Stomach (tissue), 9 donors: ENCODE data around the gene ATP11A. TPM values are rescaled to one million over a fixed set of nuclear protein-coding genes. Genes with fewer than 3 reads are reported as not detected.

Source experiments
- DNase-seq, 2 donors: peaks; one replicate each; pipeline versions ENCODE4 v3.0.0 to v3.0.0-alpha.2; 2013 to 2019
- H3K27ac ChIP-seq, 5 donors: fragments of 200-600 bp in 4 of 5; sonication (generic) in 4 of 5; one replicate each; pipeline ENCODE4 v1.5.1; 2013 to 2019; ENCODE audit warnings: mild to moderate bottlenecking in 1 of 5, moderate library complexity in 1 of 5
- H3K27me3 ChIP-seq, 3 donors: fragments of 200-600 bp; sonication (generic); one replicate each; pipeline ENCODE4 v1.5.1; 2017 to 2019; ENCODE audit warnings: mixed run types in 1 of 3
- H3K36me3 ChIP-seq, 4 donors: fragments of 200-600 bp; sonication (generic); 1 replicate in 3 of 4; 2 replicates in 1 of 4; pipeline ENCODE4 v1.5.1; 2016 to 2019
- H3K4me1 ChIP-seq, 4 donors: fragments of 200-600 bp; sonication (generic); one replicate each; pipeline ENCODE4 v1.5.1; 2016 to 2019
- H3K4me3 ChIP-seq, 4 donors: fragments of 200-600 bp; sonication (generic) in 3 of 4; one replicate each; pipeline ENCODE4 v1.5.1; 2016 to 2019; ENCODE audit warnings: mild to moderate bottlenecking in 1 of 4
- H3K9me3 ChIP-seq, 4 donors: fragments of 200-600 bp; sonication (generic); one replicate each; pipeline ENCODE4 v1.5.1; 2016 to 2019
- EP300 ChIP-seq: sonication (generic); formaldehyde crosslinking; IDR thresholded peaks from one replicate; pipeline ENCODE4 v1.6.1; 2017; ENCODE audit warnings: antibody characterized with exemption
- POLR2A ChIP-seq, 4 donors: fragments of 450-650 bp; IDR thresholded peaks; one replicate each; pipeline ENCODE4 v1.6.1; 2016; ENCODE audit warnings: antibody characterized with exemption in 4 of 4, control low read depth in 2 of 4, mild to moderate bottlenecking in 1 of 4, moderate library complexity in 1 of 4
- POLR2AphosphoS5 ChIP-seq, 3 donors: sonication (generic); formaldehyde crosslinking; IDR thresholded peaks; one replicate each; pipeline ENCODE4 v1.6.1; 2016; ENCODE audit warnings: antibody characterized with exemption in 3 of 3
- WGBS, 5 donors: extraction: QIAGEN DNeasy Blood & Tissue Kit in 3 of 5; methylation state at CpG; one replicate each; pipeline versions ENCODE4 v1.1.5 to v1.1.7; 2013 to 2018; 5-methylcytosine and 5-hydroxymethylcytosine counted together
- intact Hi-C: fragments of 100-400 bp; cut with DNase I; formaldehyde crosslinking; loops from one replicate; pipeline ENCODE4 v1.15.1; 2023; ENCODE audit warnings: low total_unique reads
- polyA plus RNA-seq, 3 donors: library from polyadenylated mRNA; stranded (reverse); fragments of 200-250 nt; gene quantifications; one replicate each; pipeline ENCODE4 v1.2.3, GENCODE V29; 2013
- total RNA-seq, 5 donors: library from RNA; depleted of rRNA; stranded (reverse); fragments of >200 nt; gene quantifications; one replicate each; pipeline versions ENCODE4 v1.1.0 to v1.2.3, GENCODE V29; 2014 to 2016
- TF ChIP-seq, protein P1 (sequence below), 7 experiments: fragments of 450-650 bp in 4 of 7; fragments of 200-600 bp in 3 of 7; sonication (generic) in 3 of 7; IDR thresholded peaks; one replicate each; pipeline ENCODE4 v1.5.1; 2016 to 2019; ENCODE audit warnings: antibody characterized with exemption in 7 of 7, control low read depth in 2 of 7, mild to moderate bottlenecking in 1 of 7
- donor health status: healthy with polysubstance abuse.
- donor health status: Bipolar disorder and iron deficiency.
- donor health status: healthy.

ATP11A gene
- total and polyA plus RNA-seq, 8 donors, result 1.1 to 70.9 (median 12.3) TPM

DNA sequence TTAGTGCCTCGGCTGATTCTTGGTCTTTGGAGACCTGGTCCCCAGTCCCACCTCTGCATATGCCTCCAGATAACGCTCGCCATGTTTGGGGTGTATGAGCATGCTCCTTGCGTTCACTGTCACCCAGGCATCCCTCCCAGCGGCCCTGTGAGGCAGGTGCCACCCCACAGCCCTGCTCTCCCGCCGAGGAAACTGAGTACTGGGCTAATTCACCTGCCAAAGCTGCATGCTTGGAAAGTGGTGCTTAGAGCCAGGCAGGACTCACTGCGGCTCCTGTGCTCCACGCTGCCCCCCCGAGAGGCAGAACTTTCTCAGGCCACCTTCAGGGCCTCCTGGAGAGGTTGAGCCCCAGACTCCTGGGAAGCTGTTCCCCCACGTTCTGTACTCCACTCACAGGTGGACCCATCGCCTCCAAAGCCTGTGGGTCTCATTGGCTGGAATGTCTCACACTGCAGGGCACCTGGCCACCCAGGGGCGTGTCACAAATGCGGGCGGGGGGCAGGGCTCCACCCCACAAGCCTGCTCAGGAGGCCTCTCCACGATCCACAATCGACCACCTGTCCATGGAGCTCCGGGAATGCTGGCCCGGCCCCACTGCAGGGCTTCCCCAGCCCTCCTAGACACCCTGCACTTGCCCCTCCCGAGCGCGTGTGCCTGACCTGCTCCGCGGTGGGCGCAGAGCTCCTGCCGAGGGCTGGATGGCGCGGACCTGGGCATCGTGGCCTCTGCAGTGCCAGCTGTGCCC is 64.6 kb downstream of the ATP11A start:
- 92 to 98% (median 93%) methylated on average over 23 to 29 of the region's 29 CpGs for WGBS, 5 donors
- peaks cover 0 to 28% (median 8%) of the 10 kb centered on the region in 4 donors for H3K4me1 ChIP-seq
- no peak for TF ChIP-seq POLR2AphosphoS5 (IDR thresholded peaks at IDR 0.05)
- no peak for TF ChIP-seq POLR2A (IDR thresholded peaks at IDR 0.05)
- TF ChIP-seq EP300, result no peak
- TF ChIP-seq, protein P1, sequence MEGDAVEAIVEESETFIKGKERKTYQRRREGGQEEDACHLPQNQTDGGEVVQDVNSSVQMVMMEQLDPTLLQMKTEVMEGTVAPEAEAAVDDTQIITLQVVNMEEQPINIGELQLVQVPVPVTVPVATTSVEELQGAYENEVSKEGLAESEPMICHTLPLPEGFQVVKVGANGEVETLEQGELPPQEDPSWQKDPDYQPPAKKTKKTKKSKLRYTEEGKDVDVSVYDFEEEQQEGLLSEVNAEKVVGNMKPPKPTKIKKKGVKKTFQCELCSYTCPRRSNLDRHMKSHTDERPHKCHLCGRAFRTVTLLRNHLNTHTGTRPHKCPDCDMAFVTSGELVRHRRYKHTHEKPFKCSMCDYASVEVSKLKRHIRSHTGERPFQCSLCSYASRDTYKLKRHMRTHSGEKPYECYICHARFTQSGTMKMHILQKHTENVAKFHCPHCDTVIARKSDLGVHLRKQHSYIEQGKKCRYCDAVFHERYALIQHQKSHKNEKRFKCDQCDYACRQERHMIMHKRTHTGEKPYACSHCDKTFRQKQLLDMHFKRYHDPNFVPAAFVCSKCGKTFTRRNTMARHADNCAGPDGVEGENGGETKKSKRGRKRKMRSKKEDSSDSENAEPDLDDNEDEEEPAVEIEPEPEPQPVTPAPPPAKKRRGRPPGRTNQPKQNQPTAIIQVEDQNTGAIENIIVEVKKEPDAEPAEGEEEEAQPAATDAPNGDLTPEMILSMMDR (IDR thresholded peaks at IDR 0.05), result no peak
- DNase-seq, result no peak
- no peaks in the 10 kb centered on the region for H3K27me3 ChIP-seq
- H3K36me3 ChIP-seq, result no peaks in the 10 kb centered on the region
- H3K9me3 ChIP-seq, result no peaks in the 10 kb centered on the region
- H3K4me3 ChIP-seq, result no peak overlapping the region
- intact Hi-C loops, result no loop called here
- H3K27ac ChIP-seq, result no peak overlapping the region

- H3K4me1 ChIP-seq, result peaks cover 0 to 24% (median 13%) of the 10 kb centered on the region in 4 donors
- no peaks in the 10 kb centered on the region for H3K36me3 ChIP-seq
- WGBS, 5 donors, result 92 to 97% (median 96%) methylated on average over 15 of the region's 15 CpGs
- H3K4me3 ChIP-seq, result no peak overlapping the region
- no peak for DNase-seq
- H3K27ac ChIP-seq, result peak overlapping the region in 1 of 5 donors; percentile 14
- H3K27me3 ChIP-seq, result no peaks in the 10 kb centered on the region
- intact Hi-C loops, result no loop called here
- H3K9me3 ChIP-seq, result no peaks in the 10 kb centered on the region
- TF ChIP-seq EP300 (no peak), POLR2A (IDR thresholded peaks at IDR 0.05) (no peak), POLR2AphosphoS5 (IDR thresholded peaks at IDR 0.05) (no peak)
- TF ChIP-seq, protein P1 (IDR thresholded peaks at IDR 0.05), result no peak
These were observed 65.5 kb downstream of the ATP11A start for GRCh38 chr13:112755331-112755730.

DNA sequence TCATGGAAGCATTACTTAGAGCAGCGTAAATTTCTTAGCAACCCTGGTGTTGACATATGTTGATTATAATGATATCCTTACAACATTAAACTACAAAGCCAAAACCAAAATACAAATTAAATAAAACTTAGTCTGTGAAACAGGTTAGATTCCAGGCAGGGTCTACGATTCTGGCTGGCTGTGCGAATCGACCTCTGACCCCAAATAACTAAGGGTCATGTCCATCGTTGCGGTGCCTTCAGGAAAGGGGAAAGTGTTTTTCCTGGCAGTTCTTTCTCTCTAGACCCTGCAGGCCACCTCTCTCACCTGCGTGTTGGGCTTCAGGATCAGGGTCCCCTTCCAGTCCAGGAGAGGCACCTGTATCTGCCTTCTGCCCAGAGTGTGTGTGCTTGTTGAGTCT is 66.2 kb downstream of the ATP11A start:
- intact Hi-C loops, result no loop called here
- Histone ChIP-seq H3K36me3 (no peaks in the 10 kb centered on the region), H3K9me3 (no peaks in the 10 kb centered on the region), H3K27ac (peak overlapping the region in 1 of 5 donors; percentile 46), H3K27me3 (no peaks in the 10 kb centered on the region), H3K4me3 (no peak overlapping the region), H3K4me1 (peaks cover 0 to 31% (median 20%) of the 10 kb centered on the region in 4 donors)
- no peak for DNase-seq
- TF ChIP-seq POLR2AphosphoS5 (IDR thresholded peaks at IDR 0.05) (no peak), EP300 (no peak), POLR2A (IDR thresholded peaks at IDR 0.05) (no peak)
- TF ChIP-seq, protein P1 (IDR thresholded peaks at IDR 0.05), result no peak
- 76 to 88% (median 83%) methylated on average over 7 of the region's 7 CpGs for WGBS, 5 donors

DNA sequence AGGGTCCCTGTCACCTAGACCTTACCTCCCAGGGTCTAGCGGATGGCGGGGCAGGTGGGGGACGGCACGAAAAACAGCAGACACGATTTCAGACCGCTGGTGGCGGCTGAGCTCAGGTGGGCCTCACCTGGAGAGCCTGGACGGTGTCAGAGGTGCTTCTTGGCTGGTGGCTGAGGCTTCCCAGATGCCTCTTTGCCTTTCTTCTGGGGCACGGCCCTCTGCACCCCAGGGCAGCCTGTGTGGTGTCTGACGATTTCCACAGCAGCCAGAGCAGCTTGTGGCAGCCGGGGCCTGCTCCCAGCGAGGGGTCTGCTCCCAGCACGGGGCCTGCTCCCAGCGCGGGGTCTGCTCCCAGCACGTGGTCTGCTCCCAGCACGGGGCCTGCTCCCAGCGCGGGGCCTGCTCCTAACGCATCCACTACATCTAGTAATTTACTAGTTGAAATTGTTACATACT is 66.7 kb downstream of the ATP11A start:
- no peak for DNase-seq
- H3K4me3 ChIP-seq, result no peak overlapping the region
- TF ChIP-seq POLR2A (IDR thresholded peaks at IDR 0.05) (no peak), POLR2AphosphoS5 (IDR thresholded peaks at IDR 0.05) (no peak), EP300 (no peak)
- TF ChIP-seq, protein P1 (IDR thresholded peaks at IDR 0.05), result no peak
- H3K27ac ChIP-seq, result peak overlapping the region in 1 of 5 donors; percentile 46
- H3K27me3 ChIP-seq, result no peaks in the 10 kb centered on the region
- H3K4me1 ChIP-seq, result peaks cover 0 to 35% (median 24%) of the 10 kb centered on the region in 4 donors
- intact Hi-C loops, result no loop called here
- H3K9me3 ChIP-seq, result no peaks in the 10 kb centered on the region
- WGBS, 5 donors, result 68 to 88% (median 75%) methylated on average over 14 to 20 of the region's 20 CpGs
- H3K36me3 ChIP-seq, result no peaks in the 10 kb centered on the region
